Measurements from ENCODE around the gene ARV1.
"Not testable (repeated sequence)": the region's sequence is repeated elsewhere in the genome, so short reads cannot be mapped to it uniquely, and the experiment has no call there.

Gene ARV1

DNA sequence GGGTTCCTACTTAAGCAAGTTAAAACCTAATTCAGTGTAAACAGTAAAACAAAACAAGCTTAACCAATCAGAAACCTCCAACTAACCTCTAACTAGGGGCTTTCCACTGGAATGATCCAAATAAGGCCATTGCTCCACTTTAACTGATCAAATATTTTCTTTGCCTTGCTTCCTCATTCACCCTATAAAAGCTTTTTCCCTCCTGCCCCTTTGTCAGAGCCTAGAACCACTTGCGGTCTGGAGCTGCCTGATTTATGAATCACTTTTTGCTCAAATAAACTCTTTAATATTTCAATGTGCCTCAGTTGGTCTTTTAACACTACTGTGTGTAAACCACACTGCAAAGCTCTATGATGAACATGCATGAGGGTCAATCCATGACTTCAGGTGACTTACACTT, 65.7 kb downstream of the ARV1 start:
- DNase-seq (ENCODE audit: low spot score), result no peak

- no peak for DNase-seq (ENCODE audit: low spot score)
These were observed 66.4 kb downstream of the ARV1 start for GRCh38 chr1:231045286-231045685.

DNA sequence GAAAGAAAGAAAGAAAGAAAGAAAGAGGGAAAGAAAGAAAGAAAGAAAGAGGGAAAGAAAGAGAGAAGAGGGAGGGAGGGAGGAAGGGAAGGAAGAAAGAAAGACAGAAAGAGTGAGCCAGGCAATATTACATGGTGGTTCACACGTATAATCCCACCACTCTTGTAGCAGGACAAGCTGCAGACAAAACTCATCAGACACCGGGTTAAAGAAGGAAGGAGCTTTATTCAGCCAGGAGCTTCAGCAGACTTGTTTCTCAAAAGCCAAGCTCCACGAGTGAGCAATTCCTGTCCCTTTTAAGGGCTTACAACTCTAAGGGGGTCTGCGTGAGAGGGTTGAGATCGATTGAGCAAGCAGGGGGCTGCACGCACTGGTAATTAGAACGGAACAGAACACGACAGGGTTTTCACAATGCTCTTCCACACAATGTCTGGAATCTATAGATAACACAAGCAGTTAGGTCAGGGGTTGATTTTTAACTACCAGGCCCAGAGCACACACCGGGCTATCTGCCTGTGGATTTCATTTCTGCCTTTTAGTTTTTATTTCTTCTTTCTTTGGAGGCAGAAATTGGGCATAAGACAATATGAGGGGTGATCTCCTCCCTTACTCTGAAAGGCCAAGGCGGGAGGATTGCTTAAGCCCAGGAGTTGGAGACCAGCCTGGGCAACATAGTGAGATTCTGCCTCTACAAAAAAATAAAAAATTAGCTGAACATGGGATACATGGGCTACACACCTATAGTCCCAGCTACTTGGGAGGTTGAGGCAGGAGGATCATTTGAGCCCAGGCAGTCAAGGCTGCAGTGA, 67.2 kb downstream of the ARV1 start:
- not testable (repeated sequence) for DNase-seq (ENCODE audit: low spot score)

- no peak for DNase-seq (ENCODE audit: low spot score)
These were observed 68.0 kb downstream of the ARV1 start for GRCh38 chr1:231046730-231047395.

GRCh38 chr1:231047529-231047928, 68.6 kb downstream of the ARV1 start:
- not testable (repeated sequence) for DNase-seq (ENCODE audit: low spot score)

DNA sequence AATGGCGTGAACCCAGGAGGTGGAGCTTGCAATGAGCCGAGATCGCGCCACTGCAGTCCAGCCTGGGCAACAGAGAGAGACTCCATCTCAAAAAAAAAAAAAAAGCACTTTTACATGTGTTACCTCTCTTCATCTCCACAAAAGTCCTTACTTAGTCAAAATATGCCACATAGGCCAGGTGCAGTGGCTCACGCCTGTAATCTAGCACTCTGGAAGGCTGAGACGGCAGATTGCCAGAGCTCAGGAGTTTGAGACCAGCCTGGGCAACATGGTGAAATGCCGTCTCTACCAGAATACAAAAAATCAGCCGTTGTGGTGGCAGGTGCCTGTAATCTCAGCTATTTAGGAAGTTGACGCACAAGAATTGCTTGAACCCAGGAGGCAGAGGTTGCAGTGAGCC, 69.5 kb downstream of the ARV1 start:
- DNase-seq (ENCODE audit: low spot score), result not testable (repeated sequence)

- no peak for DNase-seq (ENCODE audit: low spot score)
These were observed 70.5 kb downstream of the ARV1 start for GRCh38 chr1:231049121-231049979.
